Esophagus (tissue), 2 donors: ENCODE measurements around the gene AFF3. TPM values are rescaled to one million over a fixed set of nuclear protein-coding genes. Genes with fewer than 3 reads are reported as not detected.

Experiments used
- H3K27ac ChIP-seq, 2 donors: one replicate each; pipeline ENCODE4 v1.5.1; 2013; ENCODE audit warnings: low read depth in 2 of 2, mild to moderate bottlenecking in 2 of 2, inconsistent platforms in 1 of 2, low read length in 1 of 2, moderate library complexity in 1 of 2
- H3K27me3 ChIP-seq, 2 donors: one replicate each; pipeline ENCODE4 v1.6.1; 2013; ENCODE audit warnings: low read length in 2 of 2, control low read depth in 1 of 2, mild to moderate bottlenecking in 1 of 2; ENCODE audit not compliant: insufficient read depth in 2 of 2, control insufficient read depth in 1 of 2
- H3K36me3 ChIP-seq, 2 donors: one replicate each; pipeline ENCODE4 v1.6.1; 2013; ENCODE audit warnings: low read length in 1 of 2; ENCODE audit not compliant: control insufficient read depth in 2 of 2, insufficient read depth in 2 of 2
- H3K4me1 ChIP-seq, 2 donors: one replicate each; pipeline ENCODE4 v1.6.1; 2013; ENCODE audit warnings: low read length in 1 of 2; ENCODE audit not compliant: control insufficient read depth in 2 of 2, insufficient read depth in 2 of 2
- H3K4me3 ChIP-seq, 2 donors: one replicate each; pipeline ENCODE4 v1.5.1; 2013; ENCODE audit warnings: low read length in 2 of 2, mild to moderate bottlenecking in 2 of 2, low read depth in 1 of 2, moderate library complexity in 1 of 2
- H3K9me3 ChIP-seq, 2 donors: one replicate each; pipeline ENCODE4 v1.6.1; 2013; ENCODE audit warnings: mild to moderate bottlenecking in 2 of 2, low read depth in 1 of 2, low read length in 1 of 2, moderate library complexity in 1 of 2; ENCODE audit not compliant: control insufficient read depth in 2 of 2, insufficient read depth in 1 of 2
- WGBS, 2 donors: extraction: QIAGEN DNeasy Blood & Tissue Kit; methylation state at CpG; one replicate each; pipeline ENCODE4 v1.1.7; 2013; 5-methylcytosine and 5-hydroxymethylcytosine counted together
- polyA plus RNA-seq, 2 donors: library from polyadenylated mRNA; stranded (reverse); fragments of 200-250 nt; gene quantifications; one replicate each; pipeline ENCODE4 v1.2.3, GENCODE V29; 2013
- donor health status: healthy with polysubstance abuse.
- donor health status: Bipolar disorder and iron deficiency.

Gene AFF3
- polyA plus RNA-seq, 2 donors: 1.0 to 1.1 TPM

DNA sequence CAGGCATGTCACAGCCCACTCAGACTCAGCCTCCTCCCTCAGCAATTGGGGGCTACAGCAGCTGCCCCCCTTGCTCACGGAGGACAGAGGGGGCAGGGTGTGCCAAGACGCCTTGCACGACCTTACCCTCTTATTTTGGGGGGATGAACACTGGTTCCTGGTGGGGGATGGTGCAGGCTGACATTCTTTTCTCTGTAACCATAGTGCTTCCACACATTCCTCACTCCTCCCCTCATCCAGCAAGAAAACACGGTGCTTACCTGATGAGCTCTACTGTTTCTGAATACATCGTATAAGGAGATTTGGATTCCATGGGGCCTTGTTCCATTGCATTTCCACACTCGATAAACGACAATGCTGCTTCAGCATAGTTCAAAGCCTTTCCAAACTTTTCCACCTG is 577.2 kb downstream of the AFF3 start:
- Histone ChIP-seq H3K27ac (no peak overlapping the region), H3K27me3 (no peaks in the 10 kb centered on the region), H3K9me3 (no peaks in the 10 kb centered on the region), H3K4me3 (no peak overlapping the region), H3K4me1 (no peaks in the 10 kb centered on the region), H3K36me3 (no peaks in the 10 kb centered on the region)
- WGBS, 2 donors: 78 to 87% methylated on average over 7 of the region's 7 CpGs

DNA sequence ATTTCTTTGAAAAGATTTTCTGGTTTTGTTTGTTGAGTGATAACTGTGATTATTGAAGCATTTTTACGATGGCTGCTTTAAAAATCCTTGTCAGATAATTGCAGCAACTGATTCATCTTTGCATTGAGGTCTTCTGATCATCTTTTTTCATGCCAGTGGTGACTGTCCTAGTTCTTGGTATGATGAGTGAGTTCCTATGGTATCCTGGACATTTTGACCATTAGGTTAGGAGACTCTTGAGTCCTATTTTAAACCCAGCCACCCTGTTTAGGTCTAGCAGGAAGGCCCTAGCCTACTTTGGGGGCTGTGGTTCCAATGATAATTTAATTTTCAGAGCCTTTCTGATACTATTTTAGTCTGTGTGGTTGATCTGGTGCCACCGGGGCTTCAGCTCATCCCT is 579.9 kb downstream of the AFF3 start:
- WGBS, 2 donors: 84 to 90% methylated on average over 2 of the region's 2 CpGs
- H3K4me3 ChIP-seq: no peak overlapping the region
- H3K4me1 ChIP-seq: no peaks in the 10 kb centered on the region
- no peaks in the 10 kb centered on the region for H3K27me3 ChIP-seq
- no peaks in the 10 kb centered on the region for H3K9me3 ChIP-seq
- H3K27ac ChIP-seq: no peak overlapping the region
- no peaks in the 10 kb centered on the region for H3K36me3 ChIP-seq

DNA sequence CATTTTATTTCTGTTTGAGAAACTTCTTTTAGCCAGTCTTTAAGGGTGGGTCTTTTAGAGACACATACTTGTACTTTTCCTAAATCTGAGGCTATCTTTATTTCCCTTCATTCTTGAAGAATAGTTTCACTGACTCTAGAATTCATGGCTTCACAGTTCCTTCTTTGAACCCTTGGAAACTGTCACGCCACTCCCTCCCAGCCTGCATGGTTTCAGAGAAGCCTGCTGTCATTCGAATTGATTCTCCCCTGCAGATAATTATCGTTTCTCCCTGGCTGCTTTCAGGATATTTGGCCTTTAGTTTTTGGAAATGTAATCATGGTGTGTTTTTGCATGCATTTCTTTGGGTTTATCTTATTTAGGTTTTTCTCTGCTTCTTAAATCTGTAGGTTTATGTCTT is 580.6 kb downstream of the AFF3 start:
- Histone ChIP-seq H3K27me3 (no peaks in the 10 kb centered on the region), H3K4me1 (no peaks in the 10 kb centered on the region), H3K4me3 (no peak overlapping the region), H3K9me3 (no peaks in the 10 kb centered on the region), H3K27ac (no peak overlapping the region), H3K36me3 (no peaks in the 10 kb centered on the region)
- 78 to 84% methylated on average over 3 of the region's 3 CpGs for WGBS, 2 donors

DNA sequence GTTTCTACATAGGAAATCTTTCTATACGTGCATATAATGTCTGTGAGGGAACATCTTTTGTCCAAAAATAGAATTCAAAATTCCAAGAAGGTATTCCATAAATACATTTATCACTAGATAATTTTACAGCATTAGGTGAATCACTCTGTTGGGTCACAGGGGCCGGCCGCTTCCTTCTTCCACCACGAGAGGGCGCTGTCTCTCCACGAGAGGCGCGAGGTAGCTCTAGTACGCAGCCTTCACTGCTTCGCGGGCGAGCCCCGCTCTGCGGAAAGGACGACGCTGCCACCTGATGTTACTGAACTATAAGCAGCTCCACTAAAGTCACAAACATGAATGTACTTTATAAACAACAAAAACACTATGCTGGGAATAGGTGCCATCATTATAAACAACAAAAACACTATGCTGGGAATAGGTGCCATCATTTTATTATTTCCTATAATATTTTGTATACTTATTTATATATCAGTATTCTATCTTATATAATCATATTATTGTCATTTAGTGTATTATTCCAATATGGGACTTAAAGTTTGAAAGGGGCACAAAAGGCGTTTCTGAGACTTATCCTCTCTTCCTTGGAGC is 583.2 kb downstream of the AFF3 start:
- Histone ChIP-seq H3K9me3 (no peaks in the 10 kb centered on the region), H3K27ac (no peak overlapping the region), H3K4me1 (no peaks in the 10 kb centered on the region), H3K36me3 (no peaks in the 10 kb centered on the region), H3K27me3 (no peaks in the 10 kb centered on the region), H3K4me3 (no peak overlapping the region)
- 5% methylated on average over 17 of the region's 17 CpGs for WGBS, 2 donors

DNA sequence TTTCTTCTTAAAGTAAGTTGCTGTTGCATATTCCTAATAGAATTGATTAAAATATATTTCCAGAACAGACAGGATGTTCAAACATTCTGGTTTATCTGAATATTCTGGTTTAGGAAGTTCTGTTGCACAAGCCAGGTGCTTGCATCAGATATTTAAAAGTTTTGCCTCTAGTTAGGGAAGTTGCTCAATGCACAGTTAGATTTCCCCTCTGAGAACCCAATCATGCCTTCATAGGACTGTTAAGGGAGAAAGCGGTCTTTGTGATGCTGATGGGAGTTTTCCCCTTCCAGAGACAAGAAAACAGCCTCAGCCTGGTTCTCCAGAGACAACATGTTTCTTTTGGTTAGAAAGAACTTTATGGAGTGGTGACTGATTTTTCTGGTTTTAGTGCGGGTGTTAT is 587.0 kb downstream of the AFF3 start:
- Histone ChIP-seq H3K27ac (no peak overlapping the region), H3K27me3 (no peaks in the 10 kb centered on the region), H3K36me3 (no peaks in the 10 kb centered on the region), H3K9me3 (no peaks in the 10 kb centered on the region), H3K4me3 (no peak overlapping the region), H3K4me1 (no peaks in the 10 kb centered on the region)
- 80 to 86% methylated on average over 2 of the region's 2 CpGs for WGBS, 2 donors

DNA sequence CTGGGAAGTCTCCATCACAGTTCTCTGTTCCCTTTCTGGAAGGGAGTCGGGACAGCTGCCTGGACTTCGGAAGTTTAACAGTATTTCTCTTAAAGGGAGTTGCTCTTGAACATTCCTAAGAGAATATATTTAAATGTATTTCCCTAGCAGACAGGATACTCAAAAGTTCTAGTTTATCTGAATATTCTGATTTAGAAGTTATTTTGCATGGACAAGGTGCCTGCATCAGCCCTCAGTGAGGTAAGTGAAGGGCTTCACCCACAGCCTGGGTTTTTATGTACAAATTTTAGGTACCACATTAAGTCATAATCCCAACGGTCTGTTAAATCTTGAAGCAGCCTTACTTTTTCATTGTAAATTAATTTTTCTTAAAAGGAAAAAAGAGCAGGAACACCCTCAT is 587.5 kb downstream of the AFF3 start:
- Histone ChIP-seq H3K4me1 (no peaks in the 10 kb centered on the region), H3K9me3 (no peaks in the 10 kb centered on the region), H3K36me3 (no peaks in the 10 kb centered on the region), H3K4me3 (no peak overlapping the region), H3K27ac (no peak overlapping the region), H3K27me3 (no peaks in the 10 kb centered on the region)
- WGBS, 2 donors: 67 to 73% methylated on average over 3 of the region's 3 CpGs

DNA sequence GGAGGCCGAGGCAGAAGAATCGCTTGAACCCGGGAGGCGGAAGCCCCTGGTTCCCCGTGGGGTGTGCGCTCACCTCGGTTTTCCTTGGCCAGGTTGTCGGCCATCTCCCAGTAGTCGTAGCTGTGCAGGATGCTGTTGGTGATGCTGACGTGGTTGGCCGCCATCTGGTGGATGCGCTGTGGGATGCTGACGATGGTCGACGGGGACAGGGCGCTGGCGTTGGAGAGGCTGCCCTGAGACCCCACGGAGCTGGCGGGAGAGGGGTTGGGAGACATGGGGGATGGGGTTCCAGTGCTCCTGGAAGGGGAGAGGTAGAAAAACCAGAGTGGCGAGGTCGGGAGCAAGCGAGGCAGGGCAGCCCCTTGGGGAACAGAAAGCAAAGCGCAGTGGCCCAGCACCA is 588.2 kb downstream of the AFF3 start:
- H3K4me1 ChIP-seq: no peaks in the 10 kb centered on the region
- H3K27ac ChIP-seq: no peak overlapping the region
- 54 to 59% methylated on average over 23 of the region's 23 CpGs for WGBS, 2 donors
- H3K36me3 ChIP-seq: no peaks in the 10 kb centered on the region
- no peaks in the 10 kb centered on the region for H3K9me3 ChIP-seq
- H3K27me3 ChIP-seq: no peaks in the 10 kb centered on the region
- H3K4me3 ChIP-seq: no peak overlapping the region

DNA sequence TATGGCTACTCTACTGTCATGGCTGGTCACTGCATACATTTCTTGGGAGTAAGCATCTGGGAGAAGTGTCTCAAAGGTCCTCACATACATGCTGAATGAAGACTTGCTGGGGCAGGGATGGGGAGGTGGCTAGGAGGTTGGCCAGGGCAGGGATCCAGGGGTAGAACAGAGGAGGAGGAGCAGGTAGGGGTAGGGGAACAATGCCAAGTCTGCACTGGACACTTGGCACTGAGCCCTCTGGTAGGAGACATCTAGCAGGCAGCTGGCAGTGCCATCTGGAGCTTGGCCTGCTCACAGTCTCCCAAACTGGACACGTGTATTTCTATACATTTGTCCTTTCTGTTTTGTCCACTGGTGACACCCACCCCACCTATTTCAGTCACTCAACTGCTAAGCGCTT is 589.9 kb downstream of the AFF3 start:
- no peak overlapping the region for H3K4me3 ChIP-seq
- 78 to 83% methylated on average over 2 of the region's 2 CpGs for WGBS, 2 donors
- no peaks in the 10 kb centered on the region for H3K4me1 ChIP-seq
- no peak overlapping the region for H3K27ac ChIP-seq
- H3K36me3 ChIP-seq: no peaks in the 10 kb centered on the region
- no peaks in the 10 kb centered on the region for H3K27me3 ChIP-seq
- no peaks in the 10 kb centered on the region for H3K9me3 ChIP-seq

DNA sequence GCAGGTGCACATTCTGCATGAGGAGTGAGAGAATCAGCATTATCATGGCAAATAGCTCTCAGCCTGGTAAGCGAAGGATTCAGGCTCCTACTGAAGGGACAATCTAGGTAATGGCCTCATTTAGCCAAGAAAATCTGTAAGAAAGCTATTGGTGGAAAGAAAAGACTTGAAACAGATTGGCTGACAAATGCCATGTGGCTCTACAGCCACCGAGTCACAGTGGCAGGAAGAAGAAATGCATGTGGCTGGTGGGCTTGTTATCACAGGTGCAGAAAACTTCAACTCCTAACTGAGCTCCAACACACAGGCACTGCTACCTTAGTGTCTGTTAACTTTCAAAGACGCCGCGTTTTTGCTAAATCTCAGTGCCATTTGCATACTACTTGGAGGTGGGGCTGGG is 592.0 kb downstream of the AFF3 start:
- H3K27ac ChIP-seq: no peak overlapping the region
- no peaks in the 10 kb centered on the region for H3K4me1 ChIP-seq
- H3K36me3 ChIP-seq: no peaks in the 10 kb centered on the region
- no peaks in the 10 kb centered on the region for H3K27me3 ChIP-seq
- no peaks in the 10 kb centered on the region for H3K9me3 ChIP-seq
- H3K4me3 ChIP-seq: no peak overlapping the region
- WGBS, 2 donors: 78 to 83% methylated on average over 5 of the region's 5 CpGs

DNA sequence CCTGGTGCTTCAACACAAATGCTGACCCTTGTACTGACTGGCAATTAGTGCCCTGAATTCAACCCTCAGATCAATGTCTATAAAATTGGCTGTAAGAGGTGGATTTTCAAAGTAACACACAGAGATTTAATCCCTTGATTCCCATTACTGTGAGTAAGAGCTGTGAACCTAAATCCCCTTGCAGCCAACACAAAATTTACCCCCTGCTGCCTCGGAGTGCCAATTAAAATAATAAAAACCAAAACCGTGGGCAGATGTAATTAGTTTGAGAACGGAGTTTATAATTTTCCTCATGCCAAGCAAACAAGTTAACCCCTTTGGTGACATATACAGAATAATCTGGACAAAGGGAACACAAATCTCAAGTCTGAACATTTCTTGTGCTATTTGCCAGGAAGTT is 596.8 kb downstream of the AFF3 start:
- Histone ChIP-seq H3K4me3 (no peak overlapping the region), H3K4me1 (no peaks in the 10 kb centered on the region), H3K27ac (no peak overlapping the region), H3K27me3 (no peaks in the 10 kb centered on the region), H3K36me3 (no peaks in the 10 kb centered on the region), H3K9me3 (no peaks in the 10 kb centered on the region)
- 49 to 58% methylated on average over 3 of the region's 3 CpGs for WGBS, 2 donors
